ENCODE results near the gene TENT4B.

GRCh38 chr16:50252082-50252611, 99.0 kb downstream of the TENT4B start:
- TF ChIP-seq CTCF (IDR thresholded peaks at IDR 0.05), result no peak
- TF ChIP-seq EP300 (IDR thresholded peaks at IDR 0.05), result no peak

All from upper lobe of left lung (tissue), 4 donors.